Stomach (tissue), 9 donors: ENCODE data around the gene TSHZ2. TPM values are rescaled to one million over a fixed set of nuclear protein-coding genes. Genes with fewer than 3 reads are reported as not detected.

Experiments
- DNase-seq, 2 donors: peaks; one replicate each; pipeline versions ENCODE4 v3.0.0 to v3.0.0-alpha.2; 2013 to 2019
- H3K27ac ChIP-seq, 5 donors: fragments of 200-600 bp in 4 of 5; sonication (generic) in 4 of 5; one replicate each; pipeline ENCODE4 v1.5.1; 2013 to 2019; ENCODE audit warnings: mild to moderate bottlenecking in 1 of 5, moderate library complexity in 1 of 5
- H3K27me3 ChIP-seq, 3 donors: fragments of 200-600 bp; sonication (generic); one replicate each; pipeline ENCODE4 v1.5.1; 2017 to 2019; ENCODE audit warnings: mixed run types in 1 of 3
- H3K36me3 ChIP-seq, 4 donors: fragments of 200-600 bp; sonication (generic); 1 replicate in 3 of 4; 2 replicates in 1 of 4; pipeline ENCODE4 v1.5.1; 2016 to 2019
- H3K4me1 ChIP-seq, 4 donors: fragments of 200-600 bp; sonication (generic); one replicate each; pipeline ENCODE4 v1.5.1; 2016 to 2019
- H3K4me3 ChIP-seq, 4 donors: fragments of 200-600 bp; sonication (generic) in 3 of 4; one replicate each; pipeline ENCODE4 v1.5.1; 2016 to 2019; ENCODE audit warnings: mild to moderate bottlenecking in 1 of 4
- H3K9me3 ChIP-seq, 4 donors: fragments of 200-600 bp; sonication (generic); one replicate each; pipeline ENCODE4 v1.5.1; 2016 to 2019
- CTCF ChIP-seq, 7 experiments: fragments of 450-650 bp in 4 of 7; fragments of 200-600 bp in 3 of 7; sonication (generic) in 3 of 7; IDR thresholded peaks; one replicate each; pipeline ENCODE4 v1.5.1; 2016 to 2019; ENCODE audit warnings: antibody characterized with exemption in 7 of 7, control low read depth in 2 of 7, mild to moderate bottlenecking in 1 of 7
- EP300 ChIP-seq: sonication (generic); formaldehyde crosslinking; IDR thresholded peaks from one replicate; pipeline ENCODE4 v1.6.1; 2017; ENCODE audit warnings: antibody characterized with exemption
- POLR2A ChIP-seq, 4 donors: fragments of 450-650 bp; IDR thresholded peaks; one replicate each; pipeline ENCODE4 v1.6.1; 2016; ENCODE audit warnings: antibody characterized with exemption in 4 of 4, control low read depth in 2 of 4, mild to moderate bottlenecking in 1 of 4, moderate library complexity in 1 of 4
- POLR2AphosphoS5 ChIP-seq, 3 donors: sonication (generic); formaldehyde crosslinking; IDR thresholded peaks; one replicate each; pipeline ENCODE4 v1.6.1; 2016; ENCODE audit warnings: antibody characterized with exemption in 3 of 3
- WGBS, 5 donors: extraction: QIAGEN DNeasy Blood & Tissue Kit in 3 of 5; methylation state at CpG; one replicate each; pipeline versions ENCODE4 v1.1.5 to v1.1.7; 2013 to 2018; 5-methylcytosine and 5-hydroxymethylcytosine counted together
- intact Hi-C: fragments of 100-400 bp; cut with DNase I; formaldehyde crosslinking; loops from one replicate; pipeline ENCODE4 v1.15.1; 2023; ENCODE audit warnings: low total_unique reads
- polyA plus RNA-seq, 3 donors: library from polyadenylated mRNA; stranded (reverse); fragments of 200-250 nt; gene quantifications; one replicate each; pipeline ENCODE4 v1.2.3, GENCODE V29; 2013
- total RNA-seq, 5 donors: library from RNA; depleted of rRNA; stranded (reverse); fragments of >200 nt; gene quantifications; one replicate each; pipeline versions ENCODE4 v1.1.0 to v1.2.3, GENCODE V29; 2014 to 2016
- donor health status: healthy with polysubstance abuse.
- donor health status: Bipolar disorder and iron deficiency.
- donor health status: healthy.

Gene TSHZ2
- total and polyA plus RNA-seq, 8 donors, result 2.9 to 20.5 (median 5.8) TPM

GRCh38 chr20:53174454-53174853 lies 202.3 kb downstream of the TSHZ2 start:
- Histone ChIP-seq H3K9me3 (no peaks in the 10 kb centered on the region), H3K27ac (no peak overlapping the region), H3K27me3 (no peaks in the 10 kb centered on the region), H3K36me3 (no peaks in the 10 kb centered on the region), H3K4me3 (no peak overlapping the region), H3K4me1 (no peaks in the 10 kb centered on the region)
- intact Hi-C loops, result no loop called here
- DNase-seq, result no peak
- TF ChIP-seq POLR2A (IDR thresholded peaks at IDR 0.05), result no peak
- TF ChIP-seq CTCF (IDR thresholded peaks at IDR 0.05), result no peak
- TF ChIP-seq EP300, result no peak
- TF ChIP-seq POLR2AphosphoS5 (IDR thresholded peaks at IDR 0.05), result no peak
- WGBS, 5 donors, result 75 to 82% (median 79%) methylated on average over 3 of the region's 3 CpGs

- H3K27ac ChIP-seq, result no peak overlapping the region
- no peak overlapping the region for H3K4me3 ChIP-seq
- H3K36me3 ChIP-seq, result no peaks in the 10 kb centered on the region
- H3K9me3 ChIP-seq, result no peaks in the 10 kb centered on the region
- H3K27me3 ChIP-seq, result no peaks in the 10 kb centered on the region
- no peaks in the 10 kb centered on the region for H3K4me1 ChIP-seq
- intact Hi-C loops, result no loop called here
- 71 to 78% (median 73%) methylated on average over 12 of the region's 12 CpGs for WGBS, 5 donors
- no peak for DNase-seq
- no peak for TF ChIP-seq EP300
- TF ChIP-seq CTCF (IDR thresholded peaks at IDR 0.05), result no peak
- no peak for TF ChIP-seq POLR2AphosphoS5 (IDR thresholded peaks at IDR 0.05)
- TF ChIP-seq POLR2A (IDR thresholded peaks at IDR 0.05), result no peak
Measured at GRCh38 chr20:53175135-53175780, 203.1 kb downstream of the TSHZ2 start.

GRCh38 chr20:53176134-53176533 lies 204.0 kb downstream of the TSHZ2 start:
- Histone ChIP-seq H3K27me3 (no peaks in the 10 kb centered on the region), H3K36me3 (no peaks in the 10 kb centered on the region), H3K4me1 (no peaks in the 10 kb centered on the region), H3K4me3 (no peak overlapping the region), H3K9me3 (no peaks in the 10 kb centered on the region), H3K27ac (no peak overlapping the region)
- intact Hi-C loops, result no loop called here
- no peak for DNase-seq
- 35 to 63% (median 39%) methylated on average over 3 of the region's 3 CpGs for WGBS, 5 donors
- TF ChIP-seq POLR2A (IDR thresholded peaks at IDR 0.05) (no peak), POLR2AphosphoS5 (IDR thresholded peaks at IDR 0.05) (no peak), CTCF (IDR thresholded peaks at IDR 0.05) (no peak), EP300 (no peak)

GRCh38 chr20:53177687-53178086 lies 205.5 kb downstream of the TSHZ2 start:
- TF ChIP-seq CTCF (IDR thresholded peaks at IDR 0.05) (no peak), POLR2A (IDR thresholded peaks at IDR 0.05) (no peak), POLR2AphosphoS5 (IDR thresholded peaks at IDR 0.05) (no peak), EP300 (no peak)
- H3K4me3 ChIP-seq, result no peak overlapping the region
- H3K27me3 ChIP-seq, result no peaks in the 10 kb centered on the region
- DNase-seq, result no peak
- no peaks in the 10 kb centered on the region for H3K36me3 ChIP-seq
- intact Hi-C loops, result no loop called here
- WGBS, 5 donors, result 91 to 98% (median 94%) methylated on average over 2 of the region's 2 CpGs
- H3K9me3 ChIP-seq, result no peaks in the 10 kb centered on the region
- no peaks in the 10 kb centered on the region for H3K4me1 ChIP-seq
- H3K27ac ChIP-seq, result no peak overlapping the region
